ENCODE measurements around the gene AGPAT2.

Gene AGPAT2

DNA sequence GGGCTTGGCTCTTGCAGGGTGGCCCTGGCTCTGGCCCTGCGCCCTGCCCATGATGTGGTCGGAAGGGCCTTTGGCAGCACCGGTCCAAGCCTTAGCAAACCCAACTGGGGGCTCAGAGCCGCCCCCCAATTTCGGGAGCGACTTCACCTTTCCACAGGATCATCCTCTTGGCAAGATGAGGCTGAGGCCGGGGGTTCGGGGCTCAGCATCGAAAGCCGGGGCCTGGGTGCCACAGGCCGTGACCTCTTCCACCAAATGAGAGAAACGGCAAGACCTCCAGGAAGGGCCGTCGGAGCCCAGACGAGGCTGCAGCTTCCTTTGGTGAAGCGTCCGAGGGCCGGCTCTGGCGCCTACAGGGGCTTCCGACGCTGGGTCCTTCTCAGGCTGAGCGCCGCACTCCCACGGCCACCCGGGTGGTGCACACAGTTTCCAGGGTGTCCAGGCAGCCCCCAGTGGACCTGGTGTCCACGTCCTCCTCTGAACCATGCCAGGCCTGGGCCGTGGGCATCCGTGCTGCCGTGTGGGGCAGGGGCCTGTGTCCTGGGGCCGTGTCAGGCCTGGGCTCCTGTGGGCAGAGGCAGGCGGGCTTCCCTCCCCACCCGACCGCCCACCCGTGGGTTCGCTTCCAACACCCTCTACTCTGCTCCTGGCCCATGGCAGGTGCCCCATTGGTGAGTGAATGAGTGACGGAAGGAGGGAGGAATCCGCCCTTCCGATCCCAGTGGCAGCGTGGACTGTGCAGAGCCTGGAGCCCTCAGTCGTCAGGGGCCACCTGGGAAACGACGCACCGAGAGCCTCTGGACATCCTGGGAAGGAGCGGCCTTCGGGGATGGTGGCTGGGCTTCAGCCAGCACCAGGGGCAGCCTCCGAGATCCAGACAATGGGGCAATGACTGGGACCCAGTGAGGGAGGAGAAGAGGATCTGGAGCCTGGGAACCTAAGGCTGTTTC is 5.2 kb upstream of the AGPAT2 start:
- H3K4me3 ChIP-seq (ENCODE audit: low read depth, low read length): no peak overlapping the region
- TF ChIP-seq CTCF (IDR thresholded peaks at IDR 0.05; ENCODE audit: control insufficient read depth, extremely low read depth, insufficient read depth): no peak
- no peak for DNase-seq (ENCODE audit: low read depth)

- no peak for TF ChIP-seq CTCF (IDR thresholded peaks at IDR 0.05; ENCODE audit: control insufficient read depth, extremely low read depth, insufficient read depth)
- no peak for DNase-seq (ENCODE audit: low read depth)
- no peak overlapping the region for H3K4me3 ChIP-seq (ENCODE audit: low read depth, low read length)
Observed at GRCh38 chr9:136691316-136692184, 4.3 kb upstream of the AGPAT2 start.

DNA sequence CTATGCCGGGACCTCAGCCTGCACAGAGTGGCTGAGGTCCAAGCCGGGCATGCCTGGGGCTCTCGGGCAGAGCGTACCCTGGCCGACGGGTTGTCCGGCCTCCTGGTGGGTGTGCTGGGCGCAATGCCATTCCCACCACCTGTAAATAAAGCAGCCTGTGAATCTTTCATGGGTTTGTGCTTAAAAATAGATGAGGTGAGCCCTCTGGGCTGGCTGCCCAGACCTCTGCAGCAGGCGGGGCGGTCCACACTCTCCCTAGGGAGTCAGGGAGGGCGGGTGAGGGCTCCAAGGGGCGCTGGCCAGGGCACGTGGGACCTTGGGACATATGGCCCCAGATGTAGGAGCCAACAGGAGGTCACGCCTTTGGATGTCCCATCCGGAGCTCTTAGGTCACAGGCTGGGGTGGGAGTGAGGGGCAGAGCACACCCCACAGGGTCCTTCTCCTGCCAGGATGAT is 3.6 kb upstream of the AGPAT2 start:
- DNase-seq (ENCODE audit: low read depth): no peak
- TF ChIP-seq CTCF (IDR thresholded peaks at IDR 0.05; ENCODE audit: control insufficient read depth, extremely low read depth, insufficient read depth): no peak
- no peak overlapping the region for H3K4me3 ChIP-seq (ENCODE audit: low read depth, low read length)

DNA sequence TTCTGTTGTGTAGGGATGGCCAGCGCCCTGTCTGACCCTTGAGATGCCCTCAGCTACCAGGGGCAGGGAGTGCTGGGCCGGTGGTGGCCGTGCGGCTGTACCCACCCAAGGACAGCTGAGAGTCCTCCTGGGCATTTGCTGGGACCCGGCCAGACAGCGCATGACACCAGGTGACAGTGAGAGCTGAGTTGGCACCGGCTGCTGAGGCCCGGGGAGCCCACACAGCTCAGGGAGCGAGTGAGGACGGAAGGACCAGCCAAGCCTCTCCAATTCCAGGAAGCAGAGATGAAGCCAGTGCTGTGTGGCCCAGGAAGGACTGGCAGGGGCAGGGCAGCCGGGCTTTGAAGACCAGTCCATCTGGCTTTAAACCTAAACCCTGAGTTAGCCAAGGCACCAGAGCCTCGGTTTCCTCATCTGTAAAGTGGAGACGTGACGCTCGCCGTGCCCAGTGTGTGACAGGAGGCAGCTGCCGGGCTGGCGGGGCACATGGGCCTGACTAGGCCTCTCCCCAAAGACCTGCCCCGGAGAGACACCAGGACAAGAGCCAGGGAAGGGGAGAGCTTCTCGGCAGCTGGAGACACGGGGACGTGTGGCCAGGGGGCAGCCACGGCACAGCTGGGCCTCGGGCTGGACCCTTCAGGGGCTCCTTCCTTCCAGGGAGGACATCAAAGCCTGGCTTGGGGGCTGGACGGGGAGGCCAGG is 3.0 kb upstream of the AGPAT2 start:
- DNase-seq (ENCODE audit: low read depth): no peak

GRCh38 chr9:136689108-136689460 is 1.8 kb upstream of the AGPAT2 start:
- no peak overlapping the region for H3K4me3 ChIP-seq (ENCODE audit: low read depth, low read length)
- no peak for TF ChIP-seq CTCF (IDR thresholded peaks at IDR 0.05; ENCODE audit: control insufficient read depth, extremely low read depth, insufficient read depth)
- no peak for DNase-seq (ENCODE audit: low read depth)

More for the DNA sequence above, 3.0 kb upstream of the AGPAT2 start:
- no peak overlapping the region for H3K4me3 ChIP-seq (ENCODE audit: low read depth, low read length)
- TF ChIP-seq CTCF (IDR thresholded peaks at IDR 0.05; ENCODE audit: control insufficient read depth, extremely low read depth, insufficient read depth): no peak

DNA sequence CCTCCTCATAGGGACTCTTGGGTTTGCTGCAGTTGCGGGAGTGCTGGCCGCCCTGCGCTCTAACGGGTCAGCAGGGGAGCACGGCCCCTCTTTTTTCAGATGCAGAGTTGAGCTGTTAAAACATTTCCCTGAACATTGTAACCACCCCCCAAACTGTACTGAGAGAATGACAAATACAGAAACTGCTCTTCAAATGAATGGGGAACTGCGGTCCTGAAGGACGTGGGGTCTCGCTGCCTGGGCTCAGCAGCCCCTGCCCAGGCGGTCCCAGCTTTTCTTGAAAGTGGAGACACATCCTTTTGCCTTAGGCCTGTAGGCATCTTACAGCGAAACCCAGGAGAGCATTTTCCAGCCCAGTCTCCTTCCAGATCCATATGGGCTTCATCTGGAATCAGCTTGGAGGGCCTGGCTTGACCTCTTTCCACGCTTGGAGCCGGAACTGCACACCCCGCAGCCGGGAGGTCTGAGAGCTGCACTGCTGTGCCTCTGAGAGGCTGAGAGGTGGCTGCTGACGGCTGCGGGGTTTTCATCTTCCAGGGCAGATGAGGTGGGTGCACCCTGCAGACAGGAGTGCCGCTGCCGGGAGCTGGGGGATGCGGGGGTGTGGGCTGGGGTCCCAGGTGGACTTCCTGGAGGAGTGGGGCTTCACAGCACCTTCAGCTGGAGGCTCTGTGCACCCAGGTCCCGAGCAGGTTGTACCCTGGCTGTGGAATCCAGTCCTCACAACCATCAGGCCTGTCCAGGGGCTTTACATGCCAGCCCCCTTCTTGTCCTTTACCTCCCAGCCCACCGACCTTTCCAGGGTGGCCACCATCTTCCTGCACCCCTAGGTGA is 1.2 kb upstream of the AGPAT2 start:
- TF ChIP-seq CTCF (IDR thresholded peaks at IDR 0.05; ENCODE audit: control insufficient read depth, extremely low read depth, insufficient read depth): no peak

More for the DNA sequence above, 1.2 kb upstream of the AGPAT2 start:
- H3K4me3 ChIP-seq (ENCODE audit: low read depth, low read length): no peak overlapping the region
- DNase-seq (ENCODE audit: low read depth): no peak
